Upper lobe of left lung (tissue), 6 donors: ENCODE data around the gene C1orf198. TPM values are rescaled to one million over a fixed set of nuclear protein-coding genes. Genes with fewer than 3 reads are reported as not detected.

Experiments
- ATAC-seq, 2 donors: fragments of 200-7000 bp; cut with Tn5 transposase; one replicate each; pipeline ENCODE4 v1.9.1; 2022; ENCODE audit warnings: mild to moderate bottlenecking in 2 of 2, moderate library complexity in 2 of 2; ENCODE audit not compliant: low FRiP score in 2 of 2
- DNase-seq, 2 donors: peaks; one replicate each; pipeline ENCODE4 v3.0.0-alpha.2; 2019 to 2020
- H3K27ac ChIP-seq, 4 donors: fragments of 200-600 bp; sonication (generic); one replicate each; pipeline ENCODE4 v1.5.1; 2016 to 2019
- H3K27me3 ChIP-seq, 4 donors: fragments of 200-600 bp; sonication (generic); one replicate each; pipeline ENCODE4 v1.5.1; 2017 to 2019
- H3K36me3 ChIP-seq, 4 donors: fragments of 200-600 bp; sonication (generic); one replicate each; pipeline ENCODE4 v1.5.1; 2016 to 2019
- H3K4me1 ChIP-seq, 4 donors: fragments of 200-600 bp; sonication (generic); one replicate each; pipeline ENCODE4 v1.5.1; 2018 to 2019
- H3K4me3 ChIP-seq, 4 donors: fragments of 200-600 bp; sonication (generic); one replicate each; pipeline ENCODE4 v1.5.1; 2017 to 2019; ENCODE audit warnings: mild to moderate bottlenecking in 2 of 4, moderate library complexity in 1 of 4
- H3K9me3 ChIP-seq, 4 donors: fragments of 200-600 bp; sonication (generic); one replicate each; pipeline ENCODE4 v1.5.1; 2018 to 2019
- EP300 ChIP-seq, 4 donors: sonication (generic); formaldehyde crosslinking; IDR thresholded peaks; one replicate each; pipeline ENCODE4 v1.5.1; 2017; ENCODE audit warnings: antibody characterized with exemption in 4 of 4, control low read depth in 2 of 4
- POLR2A ChIP-seq, 4 donors: fragments of 450-650 bp; IDR thresholded peaks; one replicate each; pipeline ENCODE4 v1.5.1; 2016 to 2017; ENCODE audit warnings: antibody characterized with exemption in 4 of 4, mild to moderate bottlenecking in 2 of 4
- POLR2AphosphoS5 ChIP-seq, 2 donors: sonication (generic); formaldehyde crosslinking; IDR thresholded peaks; one replicate each; pipeline ENCODE4 v1.5.1; 2017; ENCODE audit warnings: antibody characterized with exemption in 2 of 2
- WGBS, 2 donors: methylation state at CpG; one replicate each; pipeline ENCODE4 v1.1.5; 2017 to 2018; 5-methylcytosine and 5-hydroxymethylcytosine counted together
- total RNA-seq, 6 donors: library from RNA; depleted of rRNA in 4 of 6; stranded (reverse); fragments of >200 nt in 4 of 6; gene quantifications; one replicate each; pipeline versions ENCODE4 v1.1.0 to v1.2.1, GENCODE V29; 2016 to 2021
- TF ChIP-seq, protein P1 (sequence below), 6 experiments: fragments of 450-650 bp in 4 of 6; fragments of 200-600 bp in 2 of 6; sonication (generic) in 2 of 6; IDR thresholded peaks; one replicate each; pipeline ENCODE4 v1.5.1; 2016 to 2019; ENCODE audit warnings: antibody characterized with exemption in 6 of 6
- donor health status: DM: no; HTN: no; CAD: no; lungs with moderate emphysema.
- donor health status: DM: no; HTN: yes; CAD: no; lungs with severe emphysema.

Gene C1orf198
- total RNA-seq, 6 donors from 2014 or later = 51.3 to 241 (median 125) TPM

DNA sequence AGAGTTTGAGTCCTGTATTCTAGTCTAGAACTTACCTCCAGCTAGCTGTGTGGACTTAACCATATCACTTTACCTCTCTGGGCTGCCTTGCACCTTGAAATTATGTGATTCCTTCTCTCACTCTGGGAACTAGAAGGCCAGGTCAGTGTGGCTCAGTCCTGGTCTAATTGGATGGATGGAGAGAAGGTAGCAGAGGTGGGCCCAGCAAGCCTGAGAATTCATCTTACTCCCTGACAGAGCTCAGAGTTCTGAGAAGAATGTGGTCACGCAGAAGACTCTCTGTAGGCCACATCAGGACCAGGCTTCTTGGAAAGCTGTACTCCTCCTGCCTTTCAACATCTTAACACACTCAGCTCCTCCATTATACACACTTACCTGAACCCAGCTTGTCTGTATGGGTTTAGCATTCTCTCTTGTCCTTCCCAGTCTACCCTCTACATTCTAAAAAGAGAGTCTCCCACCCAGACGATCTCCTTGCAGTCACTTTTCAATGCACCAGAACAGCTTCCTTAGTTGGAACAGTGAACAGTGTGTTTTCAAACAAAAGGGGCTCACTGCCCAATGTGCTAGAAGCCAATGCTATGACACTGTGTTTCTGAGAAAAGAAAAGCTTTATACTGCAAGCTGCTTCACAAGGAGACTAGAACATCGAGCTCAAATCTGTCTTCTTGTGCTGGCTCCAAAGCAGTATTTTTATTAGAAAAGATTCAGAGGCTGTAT is 60.6 kb downstream of the C1orf198 start:
- no peak overlapping the region for H3K27ac ChIP-seq
- no peaks in the 10 kb centered on the region for H3K27me3 ChIP-seq
- WGBS, 2 donors = 82 to 86% methylated on average over 3 of the region's 3 CpGs
- no peaks in the 10 kb centered on the region for H3K36me3 ChIP-seq
- ATAC-seq (no peak), DNase-seq (no peak)
- peaks cover 3 to 8% (median 7%) of the 10 kb centered on the region in 4 donors for H3K9me3 ChIP-seq
- H3K4me3 ChIP-seq = no peak overlapping the region
- TF ChIP-seq EP300 (IDR thresholded peaks at IDR 0.05) (no peak), POLR2AphosphoS5 (IDR thresholded peaks at IDR 0.05) (no peak), POLR2A (IDR thresholded peaks at IDR 0.05) (no peak)
- TF ChIP-seq, protein P1, sequence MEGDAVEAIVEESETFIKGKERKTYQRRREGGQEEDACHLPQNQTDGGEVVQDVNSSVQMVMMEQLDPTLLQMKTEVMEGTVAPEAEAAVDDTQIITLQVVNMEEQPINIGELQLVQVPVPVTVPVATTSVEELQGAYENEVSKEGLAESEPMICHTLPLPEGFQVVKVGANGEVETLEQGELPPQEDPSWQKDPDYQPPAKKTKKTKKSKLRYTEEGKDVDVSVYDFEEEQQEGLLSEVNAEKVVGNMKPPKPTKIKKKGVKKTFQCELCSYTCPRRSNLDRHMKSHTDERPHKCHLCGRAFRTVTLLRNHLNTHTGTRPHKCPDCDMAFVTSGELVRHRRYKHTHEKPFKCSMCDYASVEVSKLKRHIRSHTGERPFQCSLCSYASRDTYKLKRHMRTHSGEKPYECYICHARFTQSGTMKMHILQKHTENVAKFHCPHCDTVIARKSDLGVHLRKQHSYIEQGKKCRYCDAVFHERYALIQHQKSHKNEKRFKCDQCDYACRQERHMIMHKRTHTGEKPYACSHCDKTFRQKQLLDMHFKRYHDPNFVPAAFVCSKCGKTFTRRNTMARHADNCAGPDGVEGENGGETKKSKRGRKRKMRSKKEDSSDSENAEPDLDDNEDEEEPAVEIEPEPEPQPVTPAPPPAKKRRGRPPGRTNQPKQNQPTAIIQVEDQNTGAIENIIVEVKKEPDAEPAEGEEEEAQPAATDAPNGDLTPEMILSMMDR (IDR thresholded peaks at IDR 0.05) = no peak
- H3K4me1 ChIP-seq = no peaks in the 10 kb centered on the region

DNA sequence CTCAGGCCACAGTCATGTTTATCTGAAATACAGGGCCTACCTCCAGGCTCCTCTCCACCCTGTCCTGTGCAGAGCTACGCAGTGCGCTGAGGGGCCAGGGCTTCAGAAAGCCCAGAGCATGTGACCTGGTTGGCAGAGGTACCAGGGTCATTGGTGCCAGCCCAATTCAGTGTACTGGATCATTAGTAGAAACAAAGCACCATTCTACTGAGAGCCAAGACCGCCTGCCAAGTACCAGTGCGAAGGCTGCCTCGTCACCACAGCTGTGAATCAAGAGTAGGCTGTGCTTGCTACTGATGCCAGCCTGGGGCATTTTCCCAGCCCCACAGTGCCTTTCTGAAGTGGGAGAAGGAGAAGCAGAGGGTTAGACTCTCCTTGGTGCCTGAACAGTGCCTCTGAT is 61.3 kb downstream of the C1orf198 start:
- peaks cover 0 to 1% (median under 1%) of the 10 kb centered on the region in 4 donors for H3K9me3 ChIP-seq
- H3K4me1 ChIP-seq = no peaks in the 10 kb centered on the region
- peak in 1 of 2 donors; percentile 10 for ATAC-seq
- H3K4me3 ChIP-seq = no peak overlapping the region
- no peaks in the 10 kb centered on the region for H3K27me3 ChIP-seq
- no peaks in the 10 kb centered on the region for H3K36me3 ChIP-seq
- WGBS, 2 donors = 95 to 98% methylated on average over 5 of the region's 5 CpGs
- no peak overlapping the region for H3K27ac ChIP-seq
- no peak for DNase-seq
- TF ChIP-seq, protein P1 (IDR thresholded peaks at IDR 0.05) = no peak
- TF ChIP-seq EP300 (IDR thresholded peaks at IDR 0.05) (no peak), POLR2A (IDR thresholded peaks at IDR 0.05) (no peak), POLR2AphosphoS5 (IDR thresholded peaks at IDR 0.05) (no peak)

DNA sequence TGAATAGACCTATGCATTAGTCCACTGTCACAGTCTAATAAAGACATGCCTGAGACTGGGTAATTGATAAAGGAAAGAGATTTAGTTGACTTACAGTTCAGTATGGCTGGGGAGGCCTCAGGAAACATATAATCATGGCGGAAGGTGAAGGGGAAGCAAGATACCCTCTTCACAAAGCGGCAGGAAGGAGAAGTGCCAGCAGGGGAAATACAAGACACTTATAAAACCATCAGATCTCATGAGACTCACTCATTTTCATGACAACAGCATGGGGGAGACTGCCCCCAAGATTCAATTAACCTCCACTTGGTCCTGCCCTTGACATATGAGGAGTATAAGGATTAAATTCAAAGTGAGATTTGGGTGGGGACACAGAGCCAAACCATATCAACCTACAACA is 61.8 kb downstream of the C1orf198 start:
- no peak overlapping the region for H3K27ac ChIP-seq
- no peaks in the 10 kb centered on the region for H3K4me1 ChIP-seq
- ATAC-seq (no peak), DNase-seq (no peak)
- WGBS, 2 donors = 71 to 83% methylated on average over 2 of the region's 2 CpGs
- no peaks in the 10 kb centered on the region for H3K9me3 ChIP-seq
- no peaks in the 10 kb centered on the region for H3K36me3 ChIP-seq
- TF ChIP-seq EP300 (IDR thresholded peaks at IDR 0.05) = no peak
- TF ChIP-seq POLR2AphosphoS5 (IDR thresholded peaks at IDR 0.05) = no peak
- no peak for TF ChIP-seq POLR2A (IDR thresholded peaks at IDR 0.05)
- TF ChIP-seq, protein P1 (IDR thresholded peaks at IDR 0.05) = no peak
- H3K4me3 ChIP-seq = no peak overlapping the region
- no peaks in the 10 kb centered on the region for H3K27me3 ChIP-seq

DNA sequence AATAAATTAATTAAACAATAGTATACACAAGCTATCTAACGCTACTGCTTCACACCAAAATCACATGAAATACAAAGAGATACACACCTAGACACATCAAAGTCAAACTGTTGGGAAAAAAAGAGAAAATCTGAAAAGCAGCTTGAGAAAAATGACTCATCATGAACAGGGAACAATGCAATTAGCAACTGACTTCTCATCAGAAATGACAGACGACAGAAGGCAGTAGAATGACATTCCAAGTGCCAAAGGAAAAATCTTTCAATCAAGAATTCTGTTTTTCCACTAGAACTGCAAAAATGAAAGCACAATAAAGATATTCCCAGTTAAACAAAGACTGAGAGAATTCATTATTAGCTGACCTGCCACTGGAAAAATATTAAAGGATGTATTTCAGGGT is 63.9 kb downstream of the C1orf198 start:
- Histone ChIP-seq H3K4me3 (no peak overlapping the region), H3K27me3 (no peaks in the 10 kb centered on the region), H3K9me3 (no peaks in the 10 kb centered on the region), H3K27ac (no peak overlapping the region), H3K4me1 (no peaks in the 10 kb centered on the region), H3K36me3 (no peaks in the 10 kb centered on the region)
- 85% methylated on average over 2 of the region's 2 CpGs for WGBS, 2 donors
- no peak for DNase-seq
- ATAC-seq = no peak
- TF ChIP-seq, protein P1 (IDR thresholded peaks at IDR 0.05) = no peak
- TF ChIP-seq POLR2A (IDR thresholded peaks at IDR 0.05) (no peak), EP300 (IDR thresholded peaks at IDR 0.05) (no peak), POLR2AphosphoS5 (IDR thresholded peaks at IDR 0.05) (no peak)
